SK-N-SH treated with all-trans-retinoic acid at 6 μM for 48 hours (cell line): ENCODE results near the gene RXRA.

ENCODE experiments used
- ATAC-seq: fragments of 200-7000 bp; cut with Tn5 transposase; 3 replicates; pipeline ENCODE4 v1.9.1; 2020; ENCODE audit warnings: mild to moderate bottlenecking, moderate library complexity
- ARNTL ChIP-seq: fragments of 450-650 bp; formaldehyde crosslinking; IDR thresholded peaks from 2 replicates; pipeline ENCODE4 v1.5.0; 2020; ENCODE audit warnings: low read depth, mild to moderate bottlenecking, moderate library complexity, borderline replicate concordance
- BACH2 ChIP-seq: fragments of 250-450 bp; sonication (Bioruptor Pico); IDR thresholded peaks from 2 replicates; pipeline ENCODE4 v1.9.0; 2021; ENCODE audit warnings: mild to moderate bottlenecking, borderline replicate concordance
- CSDC2 ChIP-seq: fragments of 250-450 bp; sonication (Bioruptor Pico); IDR thresholded peaks from 2 replicates; pipeline ENCODE4 v1.5.0; 2020; ENCODE audit warnings: mild to moderate bottlenecking, moderate library complexity
- ESRRG ChIP-seq: fragments of 250-450 bp; sonication (Bioruptor Pico); IDR thresholded peaks from 2 replicates; pipeline ENCODE4 v1.6.1; 2021; ENCODE audit warnings: mild to moderate bottlenecking
- GLIS3 ChIP-seq: fragments of 250-450 bp; sonication (Bioruptor Pico); IDR thresholded peaks from 2 replicates; pipeline ENCODE4 v1.5.0; 2020; ENCODE audit warnings: mild to moderate bottlenecking, moderate library complexity
- OSR1 ChIP-seq: fragments of 250-450 bp; sonication (Bioruptor Pico); IDR thresholded peaks from 2 replicates; pipeline ENCODE4 v1.8.0; 2022; ENCODE audit warnings: moderate library complexity, mild to moderate bottlenecking, inconsistent platforms
- PPARA ChIP-seq: fragments of 250-450 bp; sonication (Bioruptor Pico); IDR thresholded peaks from 2 replicates; pipeline ENCODE4 v1.5.0; 2020; ENCODE audit warnings: mild to moderate bottlenecking, borderline replicate concordance
- RARB ChIP-seq: fragments of 250-450 bp; sonication (Bioruptor Pico); IDR thresholded peaks from 2 replicates; pipeline ENCODE4 v1.8.0; 2021; ENCODE audit warnings: mild to moderate bottlenecking, moderate library complexity
- SNAI2 ChIP-seq: fragments of 250-450 bp; sonication (Bioruptor Pico); IDR thresholded peaks from 2 replicates; pipeline ENCODE4 v1.5.0; 2020; ENCODE audit warnings: mild to moderate bottlenecking, moderate library complexity
- TCF4 ChIP-seq: fragments of 250-450 bp; sonication (Bioruptor Pico); IDR thresholded peaks from 2 replicates; pipeline ENCODE4 v1.8.0; 2021; ENCODE audit warnings: mild to moderate bottlenecking, moderate library complexity, borderline replicate concordance
- TOX ChIP-seq: fragments of 250-450 bp; sonication (Bioruptor Pico); IDR thresholded peaks from 2 replicates; pipeline ENCODE4 v1.8.0; 2021; ENCODE audit warnings: mild to moderate bottlenecking, moderate library complexity, borderline replicate concordance
- TSHZ2 ChIP-seq: fragments of 250-450 bp; sonication (Bioruptor Pico); IDR thresholded peaks from 2 replicates; pipeline ENCODE4 v1.5.0; 2020; ENCODE audit warnings: mild to moderate bottlenecking, moderate library complexity
- ZC3H10 ChIP-seq: fragments of 250-450 bp; sonication (Bioruptor Pico); IDR thresholded peaks from 2 replicates; pipeline ENCODE4 v1.5.1; 2021; ENCODE audit warnings: mild to moderate bottlenecking, moderate library complexity
- ZFP3 ChIP-seq: fragments of 250-450 bp; sonication (Bioruptor Pico); IDR thresholded peaks from 2 replicates; pipeline ENCODE4 v1.5.0; 2020; ENCODE audit warnings: mild to moderate bottlenecking, moderate library complexity
- ZNF565 ChIP-seq: fragments of 450-650 bp; formaldehyde crosslinking; conservative IDR thresholded peaks from 2 replicates; pipeline ENCODE4 v1.5.0; 2020; ENCODE audit warnings: low read depth, mild to moderate bottlenecking, moderate library complexity
- ZNF70 ChIP-seq: fragments of 450-650 bp; formaldehyde crosslinking; IDR thresholded peaks from 2 replicates; pipeline ENCODE4 v1.5.0; 2020; ENCODE audit warnings: mild to moderate bottlenecking, moderate library complexity
- ZNF8 ChIP-seq: fragments of 450-650 bp; formaldehyde crosslinking; IDR thresholded peaks from 2 replicates; pipeline ENCODE4 v1.5.0; 2020; ENCODE audit warnings: mild to moderate bottlenecking, moderate library complexity
- TF ChIP-seq, protein P1 (sequence below): fragments of 250-450 bp; sonication (Bioruptor Pico); IDR thresholded peaks from 2 replicates; pipeline ENCODE4 v1.8.0; 2020; ENCODE audit warnings: mild to moderate bottlenecking, moderate library complexity, borderline replicate concordance
- TF ChIP-seq, protein P2 (sequence below): fragments of 250-450 bp; sonication (Bioruptor Pico); IDR thresholded peaks from 2 replicates; pipeline ENCODE4 v1.5.1; 2021; ENCODE audit warnings: mild to moderate bottlenecking, moderate library complexity

The RXRA gene

DNA sequence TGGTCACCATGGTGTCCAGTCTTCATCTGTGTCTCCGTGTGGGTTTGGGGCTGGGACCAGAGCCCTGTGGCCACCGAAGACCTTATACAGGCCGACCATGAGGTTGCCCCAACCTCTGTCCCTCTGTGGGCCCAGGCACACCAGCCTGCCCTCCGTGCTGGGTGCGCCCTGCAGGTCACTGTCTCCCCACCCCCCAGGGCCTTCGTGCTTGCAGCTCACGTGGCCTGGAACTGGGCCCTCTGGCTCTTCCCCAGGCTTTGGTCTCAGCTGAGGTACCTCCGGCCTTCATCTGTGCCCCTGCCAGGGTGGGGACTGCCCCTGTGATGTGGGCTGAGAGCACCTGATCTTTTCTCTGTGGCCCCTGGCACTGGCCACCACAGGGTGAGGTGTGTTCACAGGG, 92.1 kb downstream of the RXRA start:
- no peak for TF ChIP-seq ESRRG (CRISPR knock-in tag)
- TF ChIP-seq ZFP3 = no peak
- TF ChIP-seq SNAI2 (CRISPR knock-in tag) = no peak
- TF ChIP-seq ZNF70 = no peak
- TF ChIP-seq, protein P1, sequence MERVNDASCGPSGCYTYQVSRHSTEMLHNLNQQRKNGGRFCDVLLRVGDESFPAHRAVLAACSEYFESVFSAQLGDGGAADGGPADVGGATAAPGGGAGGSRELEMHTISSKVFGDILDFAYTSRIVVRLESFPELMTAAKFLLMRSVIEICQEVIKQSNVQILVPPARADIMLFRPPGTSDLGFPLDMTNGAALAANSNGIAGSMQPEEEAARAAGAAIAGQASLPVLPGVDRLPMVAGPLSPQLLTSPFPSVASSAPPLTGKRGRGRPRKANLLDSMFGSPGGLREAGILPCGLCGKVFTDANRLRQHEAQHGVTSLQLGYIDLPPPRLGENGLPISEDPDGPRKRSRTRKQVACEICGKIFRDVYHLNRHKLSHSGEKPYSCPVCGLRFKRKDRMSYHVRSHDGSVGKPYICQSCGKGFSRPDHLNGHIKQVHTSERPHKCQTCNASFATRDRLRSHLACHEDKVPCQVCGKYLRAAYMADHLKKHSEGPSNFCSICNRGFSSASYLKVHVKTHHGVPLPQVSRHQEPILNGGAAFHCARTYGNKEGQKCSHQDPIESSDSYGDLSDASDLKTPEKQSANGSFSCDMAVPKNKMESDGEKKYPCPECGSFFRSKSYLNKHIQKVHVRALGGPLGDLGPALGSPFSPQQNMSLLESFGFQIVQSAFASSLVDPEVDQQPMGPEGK (CRISPR knock-in tag) = no peak
- TF ChIP-seq RARB (CRISPR knock-in tag) = no peak
- TF ChIP-seq OSR1 (CRISPR knock-in tag) = no peak
- TF ChIP-seq ARNTL (CRISPR knock-in tag) = no peak
- no peak for TF ChIP-seq PPARA (CRISPR knock-in tag)
- no peak for TF ChIP-seq TSHZ2 (CRISPR knock-in tag)
- TF ChIP-seq TOX (CRISPR knock-in tag) = no peak
- TF ChIP-seq ZC3H10 = no peak
- ATAC-seq = no peak

DNA sequence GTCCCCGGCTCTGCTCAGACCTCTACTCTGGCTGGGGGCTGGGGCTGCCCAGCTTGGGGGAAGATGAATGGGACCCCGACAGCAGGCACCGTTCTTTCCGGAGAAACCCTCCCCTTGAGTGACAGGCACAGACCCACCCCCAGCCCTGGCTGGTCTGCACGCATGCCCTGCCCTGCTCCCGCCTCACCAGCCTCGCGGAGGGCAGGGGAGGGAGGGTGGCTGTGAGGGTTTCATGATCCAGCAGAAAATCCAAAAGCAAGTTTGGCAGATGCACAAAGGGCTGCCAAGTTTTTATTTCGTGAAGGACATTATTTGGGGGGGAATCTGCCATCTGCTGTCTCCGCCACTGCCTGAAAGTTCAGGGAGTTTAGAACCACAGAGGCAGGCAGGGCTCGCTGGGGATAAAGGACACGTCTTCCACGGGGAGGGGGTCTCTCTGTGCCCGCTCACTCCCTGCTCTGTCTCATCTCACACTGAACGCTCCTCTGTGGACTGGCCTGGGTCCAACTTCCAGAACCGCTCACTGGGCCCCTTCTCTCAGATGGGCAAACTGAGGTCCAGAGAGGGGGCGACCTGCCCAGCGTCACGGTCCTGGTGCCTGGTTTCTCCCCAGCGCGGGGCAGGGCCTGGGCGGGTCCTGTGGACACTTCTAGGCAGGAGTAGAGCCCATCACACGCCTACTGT, 92.9 kb downstream of the RXRA start:
- ATAC-seq = no peak; the same call in 2 of the 3 replicates

GRCh38 chr9:134419684-134420076, 93.4 kb downstream of the RXRA start:
- ATAC-seq = peak; percentile 66
- no peak for TF ChIP-seq ZNF565 (CRISPR knock-in tag)
- TF ChIP-seq TOX (CRISPR knock-in tag) = no peak
- TF ChIP-seq CSDC2 (CRISPR knock-in tag) = no peak
- no peak for TF ChIP-seq ZFP3
- no peak for TF ChIP-seq ESRRG (CRISPR knock-in tag)
- TF ChIP-seq, protein P2, sequence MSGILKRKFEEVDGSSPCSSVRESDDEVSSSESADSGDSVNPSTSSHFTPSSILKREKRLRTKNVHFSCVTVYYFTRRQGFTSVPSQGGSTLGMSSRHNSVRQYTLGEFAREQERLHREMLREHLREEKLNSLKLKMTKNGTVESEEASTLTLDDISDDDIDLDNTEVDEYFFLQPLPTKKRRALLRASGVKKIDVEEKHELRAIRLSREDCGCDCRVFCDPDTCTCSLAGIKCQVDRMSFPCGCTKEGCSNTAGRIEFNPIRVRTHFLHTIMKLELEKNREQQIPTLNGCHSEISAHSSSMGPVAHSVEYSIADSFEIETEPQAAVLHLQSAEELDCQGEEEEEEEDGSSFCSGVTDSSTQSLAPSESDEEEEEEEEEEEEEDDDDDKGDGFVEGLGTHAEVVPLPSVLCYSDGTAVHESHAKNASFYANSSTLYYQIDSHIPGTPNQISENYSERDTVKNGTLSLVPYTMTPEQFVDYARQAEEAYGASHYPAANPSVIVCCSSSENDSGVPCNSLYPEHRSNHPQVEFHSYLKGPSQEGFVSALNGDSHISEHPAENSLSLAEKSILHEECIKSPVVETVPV (CRISPR knock-in tag) = no peak
- no peak for TF ChIP-seq RARB (CRISPR knock-in tag)
- TF ChIP-seq TCF4 = no peak
- no peak for TF ChIP-seq TSHZ2 (CRISPR knock-in tag)
- TF ChIP-seq ZNF8 (CRISPR knock-in tag) = no peak
- TF ChIP-seq, all 23 proteins: peak for 0

More for the DNA sequence above, 92.9 kb downstream of the RXRA start:
- TF ChIP-seq CSDC2 (CRISPR knock-in tag) (no peak), ZNF70 (no peak), GLIS3 (no peak), ESRRG (CRISPR knock-in tag) (no peak), BACH2 (CRISPR knock-in tag) (no peak), ZNF565 (CRISPR knock-in tag) (no peak), ZFP3 (no peak), ARNTL (CRISPR knock-in tag) (no peak), TSHZ2 (CRISPR knock-in tag) (no peak)
